ENCODE results near the gene SAMM50.

SAMM50 gene

GRCh38 chr22:43976861-43977795 is 21.9 kb downstream of the SAMM50 start:
- Histone ChIP-seq H4K20me1 (ENCODE audit: insufficient read depth, low read length, poor library complexity, severe bottlenecking) (no peaks in the 10 kb centered on the region), H3K9me2 (replicated peaks; ENCODE audit: low read depth, low read length) (no peaks in the 10 kb centered on the region), H3K4me1 (ENCODE audit: insufficient read depth, low read length, poor library complexity, severe bottlenecking) (no peaks in the 10 kb centered on the region), H3K9ac (ENCODE audit: low read depth, low read length, poor library complexity, severe bottlenecking) (no peak overlapping the region), H3K4me3 (ENCODE audit: low read length, poor library complexity, severe bottlenecking) (no peak overlapping the region), H3F3A (ENCODE audit: low read depth) (no peaks in the 10 kb centered on the region), H3K9me3 (ENCODE audit: insufficient read depth, low read depth, low read length) (no peaks in the 10 kb centered on the region), H2AFZ (ENCODE audit: low read length) (no peak overlapping the region), H3K36me3 (ENCODE audit: insufficient read depth, low read length) (peaks cover 93% of the 10 kb centered on the region; the same call in 1 of the 2 replicates), H3K79me2 (ENCODE audit: insufficient read depth, low read length) (no peaks in the 10 kb centered on the region), H3K27me3 (ENCODE audit: insufficient read depth, low read length, poor library complexity, severe bottlenecking) (no peaks in the 10 kb centered on the region), H3K4me2 (ENCODE audit: low read depth, low read length, poor library complexity, severe bottlenecking) (no peak overlapping the region)
- no peak for TF ChIP-seq EZH2phosphoT487 (IDR thresholded peaks at IDR 0.05; ENCODE audit: borderline replicate concordance)
- TF ChIP-seq CTCF (conservative IDR thresholded peaks at IDR 0.05; ENCODE audit: low read length), result no peak

GRCh38 chr22:43978558-43978957 is 23.3 kb downstream of the SAMM50 start:
- no peak overlapping the region for H3K9ac ChIP-seq (ENCODE audit: low read depth, low read length, poor library complexity, severe bottlenecking)
- H3K9me2 ChIP-seq (replicated peaks; ENCODE audit: low read depth, low read length), result no peaks in the 10 kb centered on the region
- H4K20me1 ChIP-seq (ENCODE audit: insufficient read depth, low read length, poor library complexity, severe bottlenecking), result no peaks in the 10 kb centered on the region
- H3K4me2 ChIP-seq (ENCODE audit: low read depth, low read length, poor library complexity, severe bottlenecking), result no peak overlapping the region
- no peak overlapping the region for H3K4me3 ChIP-seq (ENCODE audit: low read length, poor library complexity, severe bottlenecking)
- no peaks in the 10 kb centered on the region for H3F3A ChIP-seq (ENCODE audit: low read depth)
- TF ChIP-seq CTCF (conservative IDR thresholded peaks at IDR 0.05; ENCODE audit: low read length) (no peak), EZH2phosphoT487 (IDR thresholded peaks at IDR 0.05; ENCODE audit: borderline replicate concordance) (no peak)
- peaks cover 86% of the 10 kb centered on the region; the same call in 1 of the 2 replicates for H3K36me3 ChIP-seq (ENCODE audit: insufficient read depth, low read length)
- no peaks in the 10 kb centered on the region for H3K9me3 ChIP-seq (ENCODE audit: insufficient read depth, low read depth, low read length)
- no peaks in the 10 kb centered on the region for H3K79me2 ChIP-seq (ENCODE audit: insufficient read depth, low read length)
- no peaks in the 10 kb centered on the region for H3K27me3 ChIP-seq (ENCODE audit: insufficient read depth, low read length, poor library complexity, severe bottlenecking)
- no peaks in the 10 kb centered on the region for H3K4me1 ChIP-seq (ENCODE audit: insufficient read depth, low read length, poor library complexity, severe bottlenecking)
- H2AFZ ChIP-seq (ENCODE audit: low read length), result no peak overlapping the region

- H3K9ac ChIP-seq (ENCODE audit: low read depth, low read length, poor library complexity, severe bottlenecking), result no peak overlapping the region
- H3K9me3 ChIP-seq (ENCODE audit: insufficient read depth, low read depth, low read length), result no peaks in the 10 kb centered on the region
- H3K79me2 ChIP-seq (ENCODE audit: insufficient read depth, low read length), result no peaks in the 10 kb centered on the region
- H3K9me2 ChIP-seq (replicated peaks; ENCODE audit: low read depth, low read length), result no peaks in the 10 kb centered on the region
- H3K4me3 ChIP-seq (ENCODE audit: low read length, poor library complexity, severe bottlenecking), result no peak overlapping the region
- no peaks in the 10 kb centered on the region for H3F3A ChIP-seq (ENCODE audit: low read depth)
- no peak overlapping the region for H3K4me2 ChIP-seq (ENCODE audit: low read depth, low read length, poor library complexity, severe bottlenecking)
- H3K27me3 ChIP-seq (ENCODE audit: insufficient read depth, low read length, poor library complexity, severe bottlenecking), result no peaks in the 10 kb centered on the region
- no peak overlapping the region for H2AFZ ChIP-seq (ENCODE audit: low read length)
- H3K4me1 ChIP-seq (ENCODE audit: insufficient read depth, low read length, poor library complexity, severe bottlenecking), result no peaks in the 10 kb centered on the region
- peaks cover 80% of the 10 kb centered on the region; the same call in 1 of the 2 replicates for H3K36me3 ChIP-seq (ENCODE audit: insufficient read depth, low read length)
- TF ChIP-seq EZH2phosphoT487 (IDR thresholded peaks at IDR 0.05; ENCODE audit: borderline replicate concordance), result no peak
- no peak for TF ChIP-seq CTCF (conservative IDR thresholded peaks at IDR 0.05; ENCODE audit: low read length)
- H4K20me1 ChIP-seq (ENCODE audit: insufficient read depth, low read length, poor library complexity, severe bottlenecking), result no peaks in the 10 kb centered on the region
Measured at GRCh38 chr22:43980579-43980978, 25.3 kb downstream of the SAMM50 start.

Measured in Loucy (cell line).